Ishikawa (cell line): ENCODE data around the gene PRKCE.

ENCODE experiments used
- CEBPB ChIP-seq: IDR thresholded peaks from 2 replicates; pipeline ENCODE4 v1.6.1; 2012
- CREB1 ChIP-seq: IDR thresholded peaks from 2 replicates; pipeline ENCODE4 v1.6.1; 2012; ENCODE audit warnings: low read depth
- EGR1 ChIP-seq: IDR thresholded peaks from 2 replicates; pipeline ENCODE4 v1.6.1; 2012
- EP300 ChIP-seq: IDR thresholded peaks from 2 replicates; pipeline ENCODE4 v1.6.1; 2012; ENCODE audit warnings: borderline replicate concordance
- NFIC ChIP-seq: IDR thresholded peaks from 2 replicates; pipeline ENCODE4 v1.6.1; 2012
- RAD21 ChIP-seq: IDR thresholded peaks from 2 replicates; pipeline ENCODE4 v1.6.1; 2012; ENCODE audit warnings: low read depth
- TCF12 ChIP-seq: IDR thresholded peaks from 2 replicates; pipeline ENCODE4 v1.6.1; 2012; ENCODE audit warnings: low read depth
- TEAD4 ChIP-seq: IDR thresholded peaks from 2 replicates; pipeline ENCODE4 v1.6.1; 2012
- YY1 ChIP-seq: IDR thresholded peaks from 2 replicates; pipeline ENCODE4 v1.6.1; 2012; ENCODE audit warnings: low read depth
- TF ChIP-seq, protein P1 (sequence below): IDR thresholded peaks from 2 replicates; pipeline ENCODE4 v1.6.1; 2012
- TF ChIP-seq, protein P2 (sequence below): IDR thresholded peaks from 2 replicates; pipeline ENCODE4 v1.6.1; 2012; ENCODE audit warnings: low read depth, mild to moderate bottlenecking

DNA sequence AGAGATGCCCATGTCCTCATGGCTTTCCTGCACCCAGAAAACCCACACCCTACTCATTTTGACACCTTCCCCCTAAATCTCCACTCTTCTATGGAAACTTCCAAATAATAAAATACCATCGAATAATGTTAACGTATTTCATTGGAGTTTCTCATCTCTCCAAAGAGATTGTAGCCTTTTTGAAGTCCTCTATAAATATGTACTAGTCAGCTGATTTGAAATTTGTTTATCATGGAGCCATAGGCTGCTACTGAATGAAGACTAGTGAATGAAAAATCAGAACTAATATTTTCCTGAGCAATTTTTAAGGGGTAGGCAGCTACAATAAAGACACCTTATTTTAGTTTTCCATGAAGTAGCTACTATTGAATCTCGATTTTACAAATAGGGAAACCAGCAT, 419.6 kb downstream of the PRKCE start:
- TF ChIP-seq TCF12: no peak
- no peak for TF ChIP-seq TEAD4
- TF ChIP-seq RAD21: no peak
- TF ChIP-seq NFIC: no peak
- TF ChIP-seq, protein P1, sequence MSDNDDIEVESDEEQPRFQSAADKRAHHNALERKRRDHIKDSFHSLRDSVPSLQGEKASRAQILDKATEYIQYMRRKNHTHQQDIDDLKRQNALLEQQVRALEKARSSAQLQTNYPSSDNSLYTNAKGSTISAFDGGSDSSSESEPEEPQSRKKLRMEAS: no peak
- TF ChIP-seq YY1: no peak
- TF ChIP-seq, protein P2, sequence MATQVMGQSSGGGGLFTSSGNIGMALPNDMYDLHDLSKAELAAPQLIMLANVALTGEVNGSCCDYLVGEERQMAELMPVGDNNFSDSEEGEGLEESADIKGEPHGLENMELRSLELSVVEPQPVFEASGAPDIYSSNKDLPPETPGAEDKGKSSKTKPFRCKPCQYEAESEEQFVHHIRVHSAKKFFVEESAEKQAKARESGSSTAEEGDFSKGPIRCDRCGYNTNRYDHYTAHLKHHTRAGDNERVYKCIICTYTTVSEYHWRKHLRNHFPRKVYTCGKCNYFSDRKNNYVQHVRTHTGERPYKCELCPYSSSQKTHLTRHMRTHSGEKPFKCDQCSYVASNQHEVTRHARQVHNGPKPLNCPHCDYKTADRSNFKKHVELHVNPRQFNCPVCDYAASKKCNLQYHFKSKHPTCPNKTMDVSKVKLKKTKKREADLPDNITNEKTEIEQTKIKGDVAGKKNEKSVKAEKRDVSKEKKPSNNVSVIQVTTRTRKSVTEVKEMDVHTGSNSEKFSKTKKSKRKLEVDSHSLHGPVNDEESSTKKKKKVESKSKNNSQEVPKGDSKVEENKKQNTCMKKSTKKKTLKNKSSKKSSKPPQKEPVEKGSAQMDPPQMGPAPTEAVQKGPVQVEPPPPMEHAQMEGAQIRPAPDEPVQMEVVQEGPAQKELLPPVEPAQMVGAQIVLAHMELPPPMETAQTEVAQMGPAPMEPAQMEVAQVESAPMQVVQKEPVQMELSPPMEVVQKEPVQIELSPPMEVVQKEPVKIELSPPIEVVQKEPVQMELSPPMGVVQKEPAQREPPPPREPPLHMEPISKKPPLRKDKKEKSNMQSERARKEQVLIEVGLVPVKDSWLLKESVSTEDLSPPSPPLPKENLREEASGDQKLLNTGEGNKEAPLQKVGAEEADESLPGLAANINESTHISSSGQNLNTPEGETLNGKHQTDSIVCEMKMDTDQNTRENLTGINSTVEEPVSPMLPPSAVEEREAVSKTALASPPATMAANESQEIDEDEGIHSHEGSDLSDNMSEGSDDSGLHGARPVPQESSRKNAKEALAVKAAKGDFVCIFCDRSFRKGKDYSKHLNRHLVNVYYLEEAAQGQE: no peak
- no peak for TF ChIP-seq EP300
- no peak for TF ChIP-seq EGR1
- no peak for TF ChIP-seq CEBPB
- TF ChIP-seq CREB1: no peak
